K562 (cell line): ENCODE results near the gene PGLYRP4.

ENCODE experiments used
- CEBPB ChIP-seq: fragments of 450-650 bp; IDR thresholded peaks from 2 replicates; pipeline ENCODE4 v1.6.1; 2016; ENCODE audit warnings: missing genetic modification characterization, missing compliant biosample characterization
- CTCF ChIP-seq, 3 experiments: IDR thresholded peaks in 2 of 3; conservative IDR thresholded peaks in 1 of 3; 2 replicates each; pipeline ENCODE4 v1.5.1; 2011 to 2012; ENCODE audit warnings: low read length in 3 of 3, mild to moderate bottlenecking in 3 of 3, control low read depth in 2 of 3, improper control_type of control experiment in 1 of 3, inconsistent platforms in 1 of 3, low read depth in 1 of 3, mixed read lengths in 1 of 3, moderate library complexity in 1 of 3; ENCODE audit not compliant: insufficient read depth in 2 of 3
- HDAC1 ChIP-seq, 2 experiments: fragments of 450-650 bp; IDR thresholded peaks; 2 replicates each; pipeline ENCODE4 v1.6.1; 2016 to 2017; ENCODE audit warnings: inconsistent platforms in 1 of 2, mild to moderate bottlenecking in 1 of 2, moderate library complexity in 1 of 2
- KLF10 ChIP-seq: fragments of 250-450 bp; sonication (Bioruptor Pico); IDR thresholded peaks from 2 replicates; pipeline ENCODE4 v1.6.1; 2021; ENCODE audit warnings: matching md5 sums
- KLF16 ChIP-seq: IDR thresholded peaks from 2 replicates; pipeline ENCODE4 v1.6.1; 2016; ENCODE audit warnings: antibody characterized with exemption
- MAFK ChIP-seq: IDR thresholded peaks from 2 replicates; pipeline ENCODE4 v1.6.1; 2011; ENCODE audit warnings: low read length, improper control_type of control experiment
- MED1 ChIP-seq: sonication (generic); formaldehyde crosslinking; IDR thresholded peaks from 2 replicates; pipeline ENCODE4 v1.8.1; 2023; ENCODE audit warnings: missing genetic modification reagents, borderline replicate concordance
- NFXL1 ChIP-seq: fragments of 450-650 bp; formaldehyde crosslinking; IDR thresholded peaks from 2 replicates; pipeline ENCODE4 v1.4.0; 2021; ENCODE audit warnings: mild to moderate bottlenecking
- NR2C2 ChIP-seq, 2 experiments: fragments of 200-800 bp in 1 of 2; sonication (Bioruptor generic) in 1 of 2; sonication (generic) in 1 of 2; formaldehyde crosslinking in 1 of 2; IDR thresholded peaks; 2 replicates each; pipeline versions ENCODE4 v1.6.1 to v1.8.0; 2016 to 2022; ENCODE audit warnings: mild to moderate bottlenecking in 1 of 2, missing compliant biosample characterization in 1 of 2, missing genetic modification characterization in 1 of 2, missing genetic modification reagents in 1 of 2
- POLR2A ChIP-seq: fragments of 450-650 bp; conservative IDR thresholded peaks from 2 replicates; pipeline ENCODE4 v1.6.1; 2016
- RBM17 ChIP-seq: fragments of 200-400 bp; formaldehyde crosslinking; IDR thresholded peaks from 2 replicates; pipeline ENCODE4 v1.6.1; 2017; ENCODE audit warnings: low read depth, mild to moderate bottlenecking, low read length, borderline replicate concordance
- REST ChIP-seq, 2 experiments: fragments of 450-650 bp; formaldehyde crosslinking in 1 of 2; IDR thresholded peaks; 2 replicates each; pipeline versions ENCODE4 v1.4.0 to v1.6.1; 2014 to 2020; ENCODE audit warnings: mild to moderate bottlenecking in 2 of 2, borderline replicate concordance in 1 of 2, low read depth in 1 of 2
- TF ChIP-seq, protein P1 (sequence below), 2 experiments: fragments of 450-650 bp in 1 of 2; sonication (generic) in 1 of 2; formaldehyde crosslinking in 1 of 2; IDR thresholded peaks; 2 replicates each; pipeline versions ENCODE4 v1.7.1 to v1.9.0; 2016 to 2022; ENCODE audit warnings: inconsistent platforms in 1 of 2, mild to moderate bottlenecking in 1 of 2, missing genetic modification reagents in 1 of 2

- TF ChIP-seq MAFK (no peak), CTCF (IDR thresholded peaks at IDR 0.05 in 2 of 3, conservative IDR thresholded peaks at IDR 0.05 in 1 of 3; ENCODE audit: insufficient read depth in 2 of 3, low read depth in 1 of 3, low read length in 3 of 3) (peak; percentile 79 to 86 (median 85)), KLF10 (CRISPR knock-in tag) (no peak), REST (IDR thresholded peaks at IDR 0.05; ENCODE audit: borderline replicate concordance) (peak; percentile 78; the same call in 1 of the 2 replicates), REST (CRISPR knock-in tag; IDR thresholded peaks at IDR 0.05; ENCODE audit: low read depth) (no peak), KLF16 (no peak), CEBPB (tag) (no peak), MED1 (CRISPR knock-in tag) (no peak), RBM17 (no peak), HDAC1 (IDR thresholded peaks at IDR 0.05) (no peak), NR2C2 (CRISPR knock-in tag; IDR thresholded peaks at IDR 0.05) (no peak), NR2C2 (tag; IDR thresholded peaks at IDR 0.05) (no peak), NFXL1 (CRISPR knock-in tag) (no peak), POLR2A (no peak)
- TF ChIP-seq, protein P1, sequence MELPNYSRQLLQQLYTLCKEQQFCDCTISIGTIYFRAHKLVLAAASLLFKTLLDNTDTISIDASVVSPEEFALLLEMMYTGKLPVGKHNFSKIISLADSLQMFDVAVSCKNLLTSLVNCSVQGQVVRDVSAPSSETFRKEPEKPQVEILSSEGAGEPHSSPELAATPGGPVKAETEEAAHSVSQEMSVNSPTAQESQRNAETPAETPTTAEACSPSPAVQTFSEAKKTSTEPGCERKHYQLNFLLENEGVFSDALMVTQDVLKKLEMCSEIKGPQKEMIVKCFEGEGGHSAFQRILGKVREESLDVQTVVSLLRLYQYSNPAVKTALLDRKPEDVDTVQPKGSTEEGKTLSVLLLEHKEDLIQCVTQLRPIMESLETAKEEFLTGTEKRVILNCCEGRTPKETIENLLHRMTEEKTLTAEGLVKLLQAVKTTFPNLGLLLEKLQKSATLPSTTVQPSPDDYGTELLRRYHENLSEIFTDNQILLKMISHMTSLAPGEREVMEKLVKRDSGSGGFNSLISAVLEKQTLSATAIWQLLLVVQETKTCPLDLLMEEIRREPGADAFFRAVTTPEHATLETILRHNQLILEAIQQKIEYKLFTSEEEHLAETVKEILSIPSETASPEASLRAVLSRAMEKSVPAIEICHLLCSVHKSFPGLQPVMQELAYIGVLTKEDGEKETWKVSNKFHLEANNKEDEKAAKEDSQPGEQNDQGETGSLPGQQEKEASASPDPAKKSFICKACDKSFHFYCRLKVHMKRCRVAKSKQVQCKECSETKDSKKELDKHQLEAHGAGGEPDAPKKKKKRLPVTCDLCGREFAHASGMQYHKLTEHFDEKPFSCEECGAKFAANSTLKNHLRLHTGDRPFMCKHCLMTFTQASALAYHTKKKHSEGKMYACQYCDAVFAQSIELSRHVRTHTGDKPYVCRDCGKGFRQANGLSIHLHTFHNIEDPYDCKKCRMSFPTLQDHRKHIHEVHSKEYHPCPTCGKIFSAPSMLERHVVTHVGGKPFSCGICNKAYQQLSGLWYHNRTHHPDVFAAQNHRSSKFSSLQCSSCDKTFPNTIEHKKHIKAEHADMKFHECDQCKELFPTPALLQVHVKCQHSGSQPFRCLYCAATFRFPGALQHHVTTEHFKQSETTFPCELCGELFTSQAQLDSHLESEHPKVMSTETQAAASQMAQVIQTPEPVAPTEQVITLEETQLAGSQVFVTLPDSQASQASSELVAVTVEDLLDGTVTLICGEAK (IDR thresholded peaks at IDR 0.05) = no peak
- TF ChIP-seq, protein P1 (CRISPR knock-in tag; IDR thresholded peaks at IDR 0.05) = no peak
These were observed 6.9 kb upstream of the PGLYRP4 start for GRCh38 chr1:153355445-153356071.
